Keratinocyte (primary cell): ENCODE data around the gene EVX2.
A peak's percentile ranks its signal among the peaks of the same experiment; 100 is the strongest.

Experiments used
- CTCF ChIP-seq, 3 experiments: IDR thresholded peaks in 1 of 3; conservative IDR thresholded peaks in 1 of 3; optimal IDR thresholded peaks in 1 of 3; 2 replicates in 2 of 3; 3 replicates in 1 of 3; pipeline versions ENCODE3 to v1.5.1; 2011; ENCODE audit warnings: low read length in 3 of 3, mild to moderate bottlenecking in 3 of 3, moderate library complexity in 2 of 3, control low read depth in 1 of 3, inconsistent platforms in 1 of 3; ENCODE audit not compliant: insufficient read depth in 2 of 3; ENCODE audit errors: extremely low read depth in 1 of 3
- EZH2 ChIP-seq: IDR thresholded peaks from one replicate; pipeline ENCODE4 v1.6.1; 2012; ENCODE audit warnings: inconsistent platforms, mild to moderate bottlenecking, low read length, moderate library complexity

GRCh38 chr2:176091329-176092258 is 7.8 kb upstream of the EVX2 start:
- TF ChIP-seq CTCF (optimal IDR thresholded peaks at IDR 0.05 in 1 of 3, IDR thresholded peaks at IDR 0.05 in 1 of 3, conservative IDR thresholded peaks at IDR 0.05 in 1 of 3; ENCODE audit: extremely low read depth in 1 of 3, insufficient read depth in 2 of 3, low read length in 3 of 3) (no peak), EZH2 (peak; percentile 96)
